HepG2 (cell line): Measurements from ENCODE around the gene FBXO10. TPM values are rescaled to one million over a fixed set of nuclear protein-coding genes. Genes with fewer than 3 reads are reported as not detected.

Source experiments
- CAMTA2 ChIP-seq: sonication (generic); formaldehyde crosslinking; IDR thresholded peaks from 2 replicates; pipeline ENCODE4 v1.4.0; 2020; ENCODE audit warnings: mild to moderate bottlenecking, missing genetic modification reagents, borderline replicate concordance
- HHEX ChIP-seq: IDR thresholded peaks from 2 replicates; pipeline ENCODE4 v1.6.1; 2016; ENCODE audit warnings: control low read depth
- NONO ChIP-seq, 2 experiments: fragments of 450-650 bp in 1 of 2; sonication (generic) in 1 of 2; formaldehyde crosslinking in 1 of 2; IDR thresholded peaks in 1 of 2; conservative IDR thresholded peaks in 1 of 2; 2 replicates each; pipeline versions ENCODE4 v1.6.1 to v1.8.0; 2017 to 2022; ENCODE audit warnings: mild to moderate bottlenecking in 1 of 2, missing genetic modification reagents in 1 of 2, moderate library complexity in 1 of 2
- SIN3A ChIP-seq: IDR thresholded peaks from 2 replicates; pipeline ENCODE4 v1.6.1; 2011; ENCODE audit warnings: low read depth, mild to moderate bottlenecking, control low read depth, low read length, borderline replicate concordance
- TBP ChIP-seq: sonication (generic); formaldehyde crosslinking; IDR thresholded peaks from 2 replicates; pipeline ENCODE4 v1.5.0; 2020; ENCODE audit warnings: missing genetic modification reagents
- YEATS2 ChIP-seq: sonication (generic); formaldehyde crosslinking; IDR thresholded peaks from 2 replicates; pipeline ENCODE4 v1.4.0; 2020; ENCODE audit warnings: missing genetic modification reagents, borderline replicate concordance
- ZBTB40 ChIP-seq, 2 experiments: fragments of 450-650 bp in 1 of 2; sonication (generic) in 1 of 2; formaldehyde crosslinking in 1 of 2; IDR thresholded peaks; 2 replicates each; pipeline versions ENCODE4 v1.6.1 to v1.8.0; 2016 to 2022; ENCODE audit warnings: antibody characterized with exemption in 1 of 2, mild to moderate bottlenecking in 1 of 2, missing genetic modification reagents in 1 of 2
- ZNF407 ChIP-seq: sonication (generic); formaldehyde crosslinking; IDR thresholded peaks from one replicate; pipeline ENCODE4 v1.5.1; 2020; ENCODE audit warnings: mild to moderate bottlenecking, missing genetic modification reagents; ENCODE audit errors: not compliant biosample characterization
- ZNF761 ChIP-seq: sonication (generic); formaldehyde crosslinking; conservative IDR thresholded peaks from 2 replicates; pipeline ENCODE4 v1.4.0; 2020; ENCODE audit warnings: mild to moderate bottlenecking, missing genetic modification reagents
- polyA plus RNA-seq, 8 experiments: library from polyadenylated mRNA; depleted of rRNA in 3 of 8; stranded (reverse) in 7 of 8; unstranded in 1 of 8; fragments of >200 nt; fragmentation: Illumina TruSeq in 4 of 8; extraction: Trizol in 4 of 8; gene quantifications; 2 replicates each; pipeline versions ENCODE4 v1.2.1 to v1.2.3, GENCODE V29; 2011 to 2016; ENCODE audit warnings: low read depth in 4 of 8, missing spikeins in 1 of 8, mixed read lengths in 1 of 8; ENCODE audit not compliant: insufficient read depth in 1 of 8
- total RNA-seq, 5 experiments: library from RNA; depleted of rRNA; stranded (reverse); fragments of >200 nt; fragmentation: Illumina TruSeq; extraction: Trizol; gene quantifications; 2 replicates each; pipeline ENCODE4 v1.2.3, GENCODE V29; 2016; ENCODE audit warnings: low read depth in 1 of 5

FBXO10 gene
- total and polyA plus RNA-seq, 2 of the 13 experiments (the other 11 are each of a cell fraction or from before 2014, with no cell fraction given), result 3.1 to 5.1 TPM

- TF ChIP-seq ZBTB40 (IDR thresholded peaks at IDR 0.05) (no peak), ZBTB40 (CRISPR knock-in tag; IDR thresholded peaks at IDR 0.05) (no peak), YEATS2 (CRISPR knock-in tag) (0 out of 2 replicates have a peak, but pooled peaks have one; percentile 19), SIN3A (no peak), HHEX (CRISPR knock-in tag) (no peak), ZNF761 (CRISPR knock-in tag) (no peak; the same call in 1 of the 2 replicates), ZNF407 (CRISPR knock-in tag) (no peak), NONO (IDR thresholded peaks at IDR 0.05) (no peak), NONO (CRISPR knock-in tag; conservative IDR thresholded peaks at IDR 0.05) (no peak; the same call in 1 of the 2 replicates), TBP (CRISPR knock-in tag) (no peak), CAMTA2 (CRISPR knock-in tag) (no peak)
These were observed at the start of gene FBXO10 (continued) for GRCh38 chr9:37575921-37576721.
